ENCODE results near the gene CDK7. TPM values are rescaled to one million over a fixed set of nuclear protein-coding genes. Genes with fewer than 3 reads are reported as not detected.

The CDK7 gene
- total RNA-seq, 5 donors from 2014 or later (not counting 1 experiment from before 2014, with no cell fraction given): 21.4 to 26.5 (median 22.0) TPM

DNA sequence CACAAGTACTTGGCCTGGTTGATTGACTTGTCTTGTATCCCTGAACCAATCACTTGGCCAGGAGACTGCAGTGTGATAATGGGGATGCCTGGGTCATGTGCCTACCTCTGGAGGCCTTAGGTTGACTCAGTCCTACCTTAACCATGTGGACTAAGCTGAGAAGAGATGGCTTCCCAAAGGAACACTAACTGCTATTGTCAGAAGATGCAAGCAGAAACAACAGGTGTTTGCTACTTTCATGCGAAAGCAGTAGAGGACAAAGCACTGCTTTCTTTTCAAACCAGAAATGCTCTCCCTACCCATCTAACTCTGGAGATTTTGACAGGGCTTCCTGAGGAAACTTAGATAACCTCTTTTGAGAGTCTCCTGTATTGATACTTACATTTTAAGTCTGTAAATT is 22.9 kb downstream of the CDK7 start:
- no peaks in the 10 kb centered on the region for H3K9me3 ChIP-seq
- ChIA-PET CTCF (no interaction called here), POLR2A (interaction anchor here (0.5 to 1.0 kb wide), 2 partner anchors 13 to 68 kb away, joined by 3 read pairs; partner anchors contain the start of gene CENPH (in 1 of the 2))
- H3K27me3 Mint-ChIP-seq: no peaks in the 10 kb centered on the region
- H3K27ac ChIP-seq (ENCODE audit: low read length): no peak overlapping the region
- no peaks in the 10 kb centered on the region for H3K4me1 ChIP-seq (ENCODE audit: control insufficient read depth in 1 of 2, extremely low read depth in 1 of 2, insufficient read depth in 2 of 2, low read length in 2 of 2)
- no peak for DNase-seq
- H3K4me3 Mint-ChIP-seq: no peak overlapping the region
- ATAC-seq (replicated peaks in 1 of 4): no peak
- no peaks in the 10 kb centered on the region for H3K27me3 ChIP-seq (replicated peaks in 1 of 2; ENCODE audit: control insufficient read depth in 2 of 2, extremely low read depth in 1 of 2, insufficient read depth in 2 of 2, low read length in 1 of 2)
- H3K27ac Mint-ChIP-seq: no peak overlapping the region
- H3K4me3 ChIP-seq (ENCODE audit: control insufficient read depth in 1 of 2, extremely low read depth in 1 of 2, low read length in 1 of 2): no peak overlapping the region
- H3K36me3 ChIP-seq (ENCODE audit: control insufficient read depth in 2 of 2, extremely low read depth in 1 of 2, insufficient read depth in 1 of 2, low read length in 1 of 2): peaks cover 9 to 41% of the 10 kb centered on the region in 2 donors
- no peaks in the 10 kb centered on the region for H3K4me1 Mint-ChIP-seq
- H3K9me3 Mint-ChIP-seq: no peaks in the 10 kb centered on the region
- peaks cover 35% of the 10 kb centered on the region for H3K36me3 Mint-ChIP-seq
- 100% methylated on average over 1 of the region's 1 CpG for WGBS (ENCODE audit: insufficient coverage)

DNA sequence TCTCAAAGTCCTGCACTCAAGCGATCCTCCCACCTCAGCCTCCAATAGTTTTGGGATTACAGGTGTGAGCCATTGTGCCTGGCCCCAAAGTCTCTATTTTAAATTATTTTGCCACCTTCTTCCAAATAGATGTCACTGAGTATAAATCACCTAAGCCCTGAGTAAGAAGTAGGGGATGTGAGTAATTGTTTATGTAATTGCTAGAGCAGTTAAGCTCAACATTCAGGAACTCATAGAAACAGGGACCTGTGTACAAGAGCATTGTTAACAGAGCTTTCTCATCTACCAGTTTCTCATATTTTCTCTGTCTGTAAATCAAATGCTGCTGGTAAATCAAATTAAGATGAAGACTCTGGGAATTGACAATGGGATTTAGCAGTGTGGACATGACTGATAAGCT is 26.3 kb downstream of the CDK7 start:
- H3K9me3 Mint-ChIP-seq: no peaks in the 10 kb centered on the region
- no peaks in the 10 kb centered on the region for H3K4me1 ChIP-seq (ENCODE audit: control insufficient read depth in 1 of 2, extremely low read depth in 1 of 2, insufficient read depth in 2 of 2, low read length in 2 of 2)
- H3K27ac ChIP-seq (ENCODE audit: low read length): no peak overlapping the region
- ATAC-seq (replicated peaks in 1 of 4): no peak
- H3K27ac Mint-ChIP-seq: no peak overlapping the region
- H3K9me3 ChIP-seq: no peaks in the 10 kb centered on the region
- H3K4me3 Mint-ChIP-seq: no peak overlapping the region
- no CpG with 5 or more reads among the region's 1 CpG for WGBS (ENCODE audit: insufficient coverage)
- H3K4me1 Mint-ChIP-seq: no peaks in the 10 kb centered on the region
- POLR2A ChIA-PET: interaction anchor here in 1 of 2 donors (0.6 kb wide), 1 partner anchor 10 kb away, joined by 3 read pairs; no protein-coding TSS in a partner anchor
- H3K36me3 ChIP-seq (ENCODE audit: control insufficient read depth in 2 of 2, extremely low read depth in 1 of 2, insufficient read depth in 1 of 2, low read length in 1 of 2): peaks cover 9 to 49% of the 10 kb centered on the region in 2 donors
- no peak for DNase-seq
- no peak overlapping the region for H3K4me3 ChIP-seq (ENCODE audit: control insufficient read depth in 1 of 2, extremely low read depth in 1 of 2, low read length in 1 of 2)
- H3K27me3 Mint-ChIP-seq: no peaks in the 10 kb centered on the region
- H3K27me3 ChIP-seq (replicated peaks in 1 of 2; ENCODE audit: control insufficient read depth in 2 of 2, extremely low read depth in 1 of 2, insufficient read depth in 2 of 2, low read length in 1 of 2): no peaks in the 10 kb centered on the region
- CTCF ChIA-PET: no interaction called here
- peaks cover 50% of the 10 kb centered on the region for H3K36me3 Mint-ChIP-seq

- ChIA-PET CTCF (no interaction called here), POLR2A (interaction anchor here in 1 of 2 donors (0.6 kb wide), 1 partner anchor 1062 kb away, joined by 3 read pairs; no protein-coding TSS in a partner anchor)
- no peaks in the 10 kb centered on the region for H3K4me1 ChIP-seq (ENCODE audit: control insufficient read depth in 1 of 2, extremely low read depth in 1 of 2, insufficient read depth in 2 of 2, low read length in 2 of 2)
- H3K9me3 ChIP-seq: no peaks in the 10 kb centered on the region
- H3K27ac ChIP-seq (ENCODE audit: low read length): no peak overlapping the region
- Mint-ChIP-seq H3K4me3 (no peak overlapping the region), H3K9me3 (no peaks in the 10 kb centered on the region), H3K27me3 (no peaks in the 10 kb centered on the region), H3K27ac (no peak overlapping the region), H3K36me3 (peaks cover 48% of the 10 kb centered on the region), H3K4me1 (peaks cover 0 to under 1% (median under 1%) of the 10 kb centered on the region in 3 donors)
- 94% methylated on average over 9 of the region's 11 CpGs for WGBS (ENCODE audit: insufficient coverage)
- peak in 4 of 35 experiments; percentile 0 to 12 (median 2) for DNase-seq
- H3K27me3 ChIP-seq (replicated peaks in 1 of 2; ENCODE audit: control insufficient read depth in 2 of 2, extremely low read depth in 1 of 2, insufficient read depth in 2 of 2, low read length in 1 of 2): no peaks in the 10 kb centered on the region
- H3K36me3 ChIP-seq (ENCODE audit: control insufficient read depth in 2 of 2, extremely low read depth in 1 of 2, insufficient read depth in 1 of 2, low read length in 1 of 2): peaks cover under 1 to 48% of the 10 kb centered on the region in 2 donors
- no peak overlapping the region for H3K4me3 ChIP-seq (ENCODE audit: control insufficient read depth in 1 of 2, extremely low read depth in 1 of 2, low read length in 1 of 2)
- ATAC-seq (replicated peaks in 1 of 4): no peak
Measured at GRCh38 chr5:69265931-69266330, 31.2 kb downstream of the CDK7 start.

- no peaks in the 10 kb centered on the region for H3K27me3 ChIP-seq (replicated peaks in 1 of 2; ENCODE audit: control insufficient read depth in 2 of 2, extremely low read depth in 1 of 2, insufficient read depth in 2 of 2, low read length in 1 of 2)
- Mint-ChIP-seq H3K9me3 (no peaks in the 10 kb centered on the region), H3K4me3 (no peak overlapping the region), H3K4me1 (peaks cover 9 to 17% (median 10%) of the 10 kb centered on the region in 3 donors), H3K27me3 (no peaks in the 10 kb centered on the region), H3K36me3 (peaks cover 41% of the 10 kb centered on the region), H3K27ac (no peak overlapping the region)
- ChIA-PET CTCF (no interaction called here), POLR2A (no interaction called here)
- no peaks in the 10 kb centered on the region for H3K9me3 ChIP-seq
- H3K4me3 ChIP-seq (ENCODE audit: control insufficient read depth in 1 of 2, extremely low read depth in 1 of 2, low read length in 1 of 2): no peak overlapping the region
- DNase-seq: no peak
- H3K4me1 ChIP-seq (ENCODE audit: control insufficient read depth in 1 of 2, extremely low read depth in 1 of 2, insufficient read depth in 2 of 2, low read length in 2 of 2): no peaks in the 10 kb centered on the region
- WGBS (ENCODE audit: insufficient coverage): no CpG with 5 or more reads among the region's 5 CpGs
- ATAC-seq (replicated peaks in 1 of 4): no peak
- H3K27ac ChIP-seq (ENCODE audit: low read length): no peak overlapping the region
- peaks cover 0 to 32% of the 10 kb centered on the region in 2 donors for H3K36me3 ChIP-seq (ENCODE audit: control insufficient read depth in 2 of 2, extremely low read depth in 1 of 2, insufficient read depth in 1 of 2, low read length in 1 of 2)
Measured at GRCh38 chr5:69268899-69269298, 34.2 kb downstream of the CDK7 start.

DNA sequence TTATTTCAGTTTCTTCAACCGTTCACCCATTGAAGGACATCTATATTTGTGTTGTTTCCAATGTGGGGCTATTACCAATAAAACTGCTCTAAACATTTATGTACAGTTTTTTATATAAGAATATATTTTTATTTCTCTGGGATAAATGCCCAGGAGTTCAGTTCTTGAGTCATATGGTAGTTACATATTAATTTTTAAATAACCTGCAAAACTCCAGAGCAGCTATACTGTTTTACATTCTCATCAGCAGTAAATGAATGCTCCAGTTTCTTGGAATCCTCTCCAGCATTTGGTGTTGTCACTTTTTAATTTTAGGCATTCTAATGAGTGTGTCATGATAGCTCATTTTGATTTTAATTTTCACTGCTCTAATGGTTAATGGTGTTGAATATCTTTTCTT is 36.2 kb downstream of the CDK7 start:
- CTCF ChIA-PET: interaction anchor here (0.6 to 1.1 kb wide), 6 partner anchors 81 to 228 kb away, joined by 3 to 5 read pairs (median 3); partner anchors contain the start of genes CENPH (in 1 of the 2) and SLC30A5 (in 1 of the 2)

GRCh38 chr5:69271376-69271775 is 36.7 kb downstream of the CDK7 start:
- Mint-ChIP-seq H3K9me3 (no peaks in the 10 kb centered on the region), H3K27ac (peak overlapping the region; percentile 8 to 45), H3K36me3 (peaks cover 33% of the 10 kb centered on the region), H3K27me3 (no peaks in the 10 kb centered on the region), H3K4me1 (peaks cover 9 to 17% (median 10%) of the 10 kb centered on the region in 3 donors), H3K4me3 (no peak overlapping the region)
- 94% methylated on average over 3 of the region's 4 CpGs for WGBS (ENCODE audit: insufficient coverage)
- ATAC-seq (replicated peaks in 1 of 4) (no peak), DNase-seq (peak in 1 of 35 experiments; percentile 0)
- Histone ChIP-seq H3K27ac (ENCODE audit: low read length) (no peak overlapping the region), H3K27me3 (replicated peaks in 1 of 2; ENCODE audit: control insufficient read depth in 2 of 2, extremely low read depth in 1 of 2, insufficient read depth in 2 of 2, low read length in 1 of 2) (no peaks in the 10 kb centered on the region), H3K4me3 (ENCODE audit: control insufficient read depth in 1 of 2, extremely low read depth in 1 of 2, low read length in 1 of 2) (no peak overlapping the region), H3K36me3 (ENCODE audit: control insufficient read depth in 2 of 2, extremely low read depth in 1 of 2, insufficient read depth in 1 of 2, low read length in 1 of 2) (peaks cover 0 to 39% of the 10 kb centered on the region in 2 donors), H3K9me3 (no peaks in the 10 kb centered on the region), H3K4me1 (ENCODE audit: control insufficient read depth in 1 of 2, extremely low read depth in 1 of 2, insufficient read depth in 2 of 2, low read length in 2 of 2) (no peaks in the 10 kb centered on the region)
- ChIA-PET CTCF (interaction anchor here (0.6 to 1.1 kb wide), 6 partner anchors 82 to 228 kb away, joined by 3 to 5 read pairs (median 3); partner anchors contain the start of genes CENPH (in 1 of the 2) and SLC30A5 (in 1 of the 2)), POLR2A (interaction anchor here in 1 of 2 donors (0.9 kb wide), 1 partner anchor 99 kb away, joined by 3 read pairs; no protein-coding TSS in a partner anchor)

More for the DNA sequence above, 36.2 kb downstream of the CDK7 start:
- H3K36me3 Mint-ChIP-seq: peaks cover 34% of the 10 kb centered on the region
- H3K27ac Mint-ChIP-seq: peak overlapping the region; percentile 8 to 45
- POLR2A ChIA-PET: interaction anchor here in 1 of 2 donors (0.7 to 0.9 kb wide), 2 partner anchors 10 to 100 kb away, joined by 3 read pairs; no protein-coding TSS in a partner anchor
- no CpG with 5 or more reads among the region's 1 CpG for WGBS (ENCODE audit: insufficient coverage)
- no peaks in the 10 kb centered on the region for H3K9me3 Mint-ChIP-seq
- Histone ChIP-seq H3K4me1 (ENCODE audit: control insufficient read depth in 1 of 2, extremely low read depth in 1 of 2, insufficient read depth in 2 of 2, low read length in 2 of 2) (no peaks in the 10 kb centered on the region), H3K36me3 (ENCODE audit: control insufficient read depth in 2 of 2, extremely low read depth in 1 of 2, insufficient read depth in 1 of 2, low read length in 1 of 2) (peaks cover 0 to 36% of the 10 kb centered on the region in 2 donors), H3K4me3 (ENCODE audit: control insufficient read depth in 1 of 2, extremely low read depth in 1 of 2, low read length in 1 of 2) (no peak overlapping the region), H3K9me3 (no peaks in the 10 kb centered on the region), H3K27me3 (replicated peaks in 1 of 2; ENCODE audit: control insufficient read depth in 2 of 2, extremely low read depth in 1 of 2, insufficient read depth in 2 of 2, low read length in 1 of 2) (no peaks in the 10 kb centered on the region), H3K27ac (ENCODE audit: low read length) (no peak overlapping the region)
- ATAC-seq (replicated peaks in 1 of 4) (no peak), DNase-seq (no peak)
- peaks cover 9 to 17% (median 10%) of the 10 kb centered on the region in 3 donors for H3K4me1 Mint-ChIP-seq
- no peak overlapping the region for H3K4me3 Mint-ChIP-seq
- no peaks in the 10 kb centered on the region for H3K27me3 Mint-ChIP-seq

Measured in T-cell (primary cell).